ENCODE measurements around the gene INO80E. TPM values are rescaled to one million over a fixed set of nuclear protein-coding genes. Genes with fewer than 3 reads are reported as not detected.
"Not testable (repeated sequence)": the region's sequence is repeated elsewhere in the genome, so short reads cannot be mapped to it uniquely, and the experiment has no call there.

The INO80E gene
- total and polyA plus RNA-seq, 8 donors = 42.1 to 59.6 (median 51.6) TPM

GRCh38 chr16:30017277-30017656 lies 21.2 kb downstream of the INO80E start:
- no peak overlapping the region for H3K27ac ChIP-seq
- no peaks in the 10 kb centered on the region for H3K9me3 ChIP-seq
- intact Hi-C loops (cut with DNase I) = no loop called here
- no peaks in the 10 kb centered on the region for H3K36me3 ChIP-seq
- no peak for TF ChIP-seq CTCF (IDR thresholded peaks at IDR 0.05)
- no peak overlapping the region for H3K4me3 ChIP-seq
- ATAC-seq = no peak
- H3K4me1 ChIP-seq = peaks cover 0 to 18% of the 10 kb centered on the region in 2 donors
- no peak for DNase-seq
- H3K27me3 ChIP-seq = peaks cover 0 to 12% of the 10 kb centered on the region in 2 donors

- H3K27ac ChIP-seq; intact Hi-C loops (cut with DNase I); H3K9me3 ChIP-seq; H3K4me3 ChIP-seq; H3K27me3 ChIP-seq; H3K36me3 ChIP-seq; DNase-seq; ATAC-seq: not testable (repeated sequence)
- H3K4me1 ChIP-seq = peaks cover 0 to 18% of the 10 kb centered on the region in 2 donors
Observed at GRCh38 chr16:30017937-30018336, 21.9 kb downstream of the INO80E start.

DNA sequence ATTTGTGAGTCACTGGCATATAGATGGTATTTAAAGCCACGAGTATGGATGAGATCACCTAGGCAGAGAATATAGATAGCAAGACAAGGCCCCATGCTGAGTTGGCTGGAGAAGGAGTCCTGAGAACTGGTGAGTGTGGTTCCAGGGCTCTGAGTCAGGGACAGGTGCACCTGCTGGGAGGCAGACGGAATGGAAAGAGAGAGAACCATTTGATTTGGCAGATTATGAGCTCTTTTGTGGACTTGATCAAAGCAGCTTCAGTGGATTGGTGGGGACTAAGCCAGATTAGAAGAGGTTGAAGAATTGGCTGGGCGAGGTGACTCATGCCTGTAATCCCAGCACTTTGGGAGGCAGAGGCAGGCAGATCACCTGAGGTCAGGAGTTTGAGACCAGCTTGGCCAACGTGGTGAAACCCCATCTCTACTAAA lies 22.7 kb downstream of the INO80E start:
- Histone ChIP-seq H3K27ac (no peak overlapping the region), H3K36me3 (no peaks in the 10 kb centered on the region), H3K4me1 (peaks cover 0 to 18% of the 10 kb centered on the region in 2 donors), H3K4me3 (no peak overlapping the region), H3K9me3 (no peaks in the 10 kb centered on the region), H3K27me3 (peaks cover 0 to 3% of the 10 kb centered on the region in 2 donors)
- DNase-seq (peak in 1 of 4 donors; percentile 1), ATAC-seq (no peak)
- no peak for TF ChIP-seq CTCF (IDR thresholded peaks at IDR 0.05)
- intact Hi-C loops (cut with DNase I) = no loop called here

- peaks cover 0 to 43% of the 10 kb centered on the region in 2 donors for H3K27me3 ChIP-seq
- TF ChIP-seq CTCF (IDR thresholded peaks at IDR 0.05) = no peak
- no peak within 1 kb of the TSS for H3K27ac ChIP-seq
- peaks cover 0 to 18% of the 10 kb centered on the region in 2 donors for H3K4me1 ChIP-seq
- intact Hi-C loops (cut with DNase I) = no loop called here
- no peaks in the 10 kb centered on the region for H3K36me3 ChIP-seq
- H3K9me3 ChIP-seq = no peaks in the 10 kb centered on the region
- no peak within 1 kb of the TSS for H3K4me3 ChIP-seq
- DNase-seq = peak in 1 of 4 donors; percentile 14
- ATAC-seq = no peak
Observed at GRCh38 chr16:30022887-30023286, 26.8 kb downstream of the INO80E start, which contains the start of gene C16orf92. Gene C16orf92 (plus strand): TSS chr16:30023198. CDS start chr16:30023341, 143 bp downstream.

DNA sequence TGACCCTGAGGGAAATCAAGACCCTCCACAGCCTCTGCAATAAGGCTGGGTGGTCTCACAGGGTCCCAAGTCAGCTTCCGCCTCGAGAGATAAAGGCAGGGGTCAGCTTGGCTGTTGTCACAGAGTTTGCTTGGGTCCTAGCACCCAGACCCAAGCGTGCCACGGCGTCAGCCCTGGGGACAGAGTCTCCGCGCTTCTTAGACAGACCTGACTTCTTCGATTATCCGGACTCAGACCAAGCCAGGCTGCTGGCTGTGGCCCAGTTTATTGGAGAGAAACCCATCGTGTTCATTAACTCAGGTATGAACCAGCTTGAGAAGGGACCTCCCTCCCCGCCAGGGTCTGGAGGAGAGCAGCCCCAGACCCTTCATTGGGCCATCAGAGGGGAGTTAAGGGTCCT lies 27.5 kb downstream of the INO80E start:
- H3K27me3 ChIP-seq = peaks cover 0 to 50% of the 10 kb centered on the region in 2 donors
- ATAC-seq (no peak), DNase-seq (peak in 1 of 4 donors; percentile 59)
- H3K9me3 ChIP-seq = no peaks in the 10 kb centered on the region
- H3K36me3 ChIP-seq = no peaks in the 10 kb centered on the region
- H3K27ac ChIP-seq = no peak overlapping the region
- intact Hi-C loops (cut with DNase I) = no loop called here
- H3K4me1 ChIP-seq = peaks cover 0 to 18% of the 10 kb centered on the region in 2 donors
- no peak for TF ChIP-seq CTCF (IDR thresholded peaks at IDR 0.05)
- no peak overlapping the region for H3K4me3 ChIP-seq

DNA sequence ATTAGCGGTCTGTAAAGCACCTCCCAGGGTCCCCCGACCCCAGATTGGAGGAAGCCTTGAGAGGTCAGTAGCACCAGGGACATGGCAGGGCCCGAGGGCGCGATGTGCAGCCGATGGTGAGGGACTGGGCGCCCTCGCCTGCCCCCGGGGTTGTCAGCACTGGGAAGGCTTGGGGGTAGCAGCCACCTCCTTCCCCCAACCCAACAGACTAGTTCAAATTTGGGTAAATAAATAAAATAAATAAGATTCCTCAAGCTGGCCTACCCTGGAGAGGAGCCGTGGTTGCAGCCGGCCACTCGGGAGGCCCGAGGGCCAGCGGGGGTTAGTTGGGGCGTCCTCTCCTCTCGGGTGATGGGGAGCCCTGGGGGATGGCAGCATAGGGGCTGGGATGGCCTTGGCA lies 28.4 kb downstream of the INO80E start:
- Histone ChIP-seq H3K9me3 (no peaks in the 10 kb centered on the region), H3K4me1 (peaks cover 0 to 18% of the 10 kb centered on the region in 2 donors), H3K27me3 (peaks cover 4 to 59% of the 10 kb centered on the region in 2 donors), H3K36me3 (no peaks in the 10 kb centered on the region), H3K4me3 (no peak overlapping the region), H3K27ac (no peak overlapping the region)
- intact Hi-C loops (cut with DNase I) = no loop called here
- TF ChIP-seq CTCF (IDR thresholded peaks at IDR 0.05) = no peak
- ATAC-seq = no peak
- peak in 1 of 4 donors; percentile 47 for DNase-seq
